Type B pancreatic cell (in vitro differentiated cells): ENCODE results near the gene ECD. TPM values are rescaled to one million over a fixed set of nuclear protein-coding genes. Genes with fewer than 3 reads are reported as not detected.
A peak's percentile ranks its signal among the peaks of the same experiment; 100 is the strongest.

Experiments
- DNase-seq: peaks from one replicate; pipeline ENCODE4 v3.0.0; 2021; ENCODE audit warnings: mixed read lengths; ENCODE audit not compliant: unreplicated experiment; ENCODE audit errors: extremely low spot score
- H3K27ac Mint-ChIP-seq: 2 replicates; pipeline ENCODE4 v1.8.0; 2021; ENCODE audit warnings: mild to moderate bottlenecking, mixed read lengths
- H3K27me3 Mint-ChIP-seq: 2 replicates; pipeline ENCODE4 v1.8.0; 2021; ENCODE audit warnings: mixed read lengths
- H3K36me3 Mint-ChIP-seq: 2 replicates; pipeline ENCODE4 v1.8.0; 2021; ENCODE audit warnings: mixed read lengths
- H3K4me1 Mint-ChIP-seq: one replicate; pipeline ENCODE4 v1.8.0; 2021; ENCODE audit warnings: mixed read lengths; ENCODE audit not compliant: unreplicated experiment
- H3K4me3 Mint-ChIP-seq: 2 replicates; pipeline ENCODE4 v1.8.0; 2021; ENCODE audit warnings: mild to moderate bottlenecking, mixed read lengths
- H3K9me3 Mint-ChIP-seq: 2 replicates; pipeline ENCODE4 v1.8.0; 2021; ENCODE audit warnings: mixed read lengths
- CTCF ChIP-seq: fragments of 200-600 bp; sonication (generic); conservative IDR thresholded peaks from 2 replicates; pipeline ENCODE4 v1.5.0; 2021; ENCODE audit warnings: antibody characterized with exemption, mild to moderate bottlenecking
- long read RNA-seq: library from polyadenylated mRNA; unstranded; transcript quantifications from one replicate; pipeline ENCODE4 v2.0.0, GENCODE V29; 2020
- total RNA-seq: library from RNA; stranded (reverse); gene quantifications from 2 replicates; pipeline ENCODE4 v1.2.1, GENCODE V29; 2021; ENCODE audit warnings: low replicate concordance

The ECD gene
- 26.5 and 27.9 TPM in 2 replicates for total RNA-seq
- long read RNA-seq, transcript ECD-201 (14 exons, 3,069 nt), result major isoform, 109 of 132 reads
- long read RNA-seq, partial matches to known transcripts, result 6 of 132 reads
- long read RNA-seq, other reads (novel, unspliced or antisense), result 17 of 132 reads

GRCh38 chr10:73167783-73168464 lies at the start of gene ECD, which contains the start of gene FAM149B1:
TSS of gene ECD (minus strand) at chr10:73168008. CDS start at chr10:73163937, 4,071 bp downstream.
TSS of gene FAM149B1 (plus strand) at chr10:73168119. CDS start at chr10:73168340, 221 bp downstream.
- peak; percentile 50 for TF ChIP-seq CTCF
- Mint-ChIP-seq H3K27me3 (no peaks in the 10 kb centered on the region), H3K36me3 (peaks cover 14% of the 10 kb centered on the region), H3K27ac (peak within 1 kb of the TSS; percentile 100), H3K4me3 (peak within 1 kb of the TSS; percentile 100), H3K9me3 (no peaks in the 10 kb centered on the region), H3K4me1 (peaks cover 10% of the 10 kb centered on the region)
- peak; percentile 94 for DNase-seq

GRCh38 chr10:73215749-73216148 lies 47.9 kb upstream of the ECD start:
- no peak for TF ChIP-seq CTCF
- Mint-ChIP-seq H3K4me1 (no peaks in the 10 kb centered on the region), H3K27me3 (no peaks in the 10 kb centered on the region), H3K4me3 (no peak overlapping the region), H3K36me3 (peaks cover 28% of the 10 kb centered on the region), H3K9me3 (no peaks in the 10 kb centered on the region), H3K27ac (no peak overlapping the region)
- no peak for DNase-seq

- H3K27ac Mint-ChIP-seq, result no peak overlapping the region
- H3K9me3 Mint-ChIP-seq, result no peaks in the 10 kb centered on the region
- H3K4me3 Mint-ChIP-seq, result no peak overlapping the region
- TF ChIP-seq CTCF, result no peak
- H3K4me1 Mint-ChIP-seq, result no peaks in the 10 kb centered on the region
- DNase-seq, result no peak
- no peaks in the 10 kb centered on the region for H3K27me3 Mint-ChIP-seq
- peaks cover 31% of the 10 kb centered on the region for H3K36me3 Mint-ChIP-seq
These were observed 43.5 kb upstream of the ECD start for GRCh38 chr10:73211106-73211811.

- DNase-seq, result no peak
- Mint-ChIP-seq H3K4me3 (no peak overlapping the region), H3K27ac (no peak overlapping the region), H3K9me3 (peaks cover 5% of the 10 kb centered on the region), H3K4me1 (no peaks in the 10 kb centered on the region), H3K36me3 (peaks cover 33% of the 10 kb centered on the region), H3K27me3 (no peaks in the 10 kb centered on the region)
- TF ChIP-seq CTCF, result no peak
These were observed 42.7 kb upstream of the ECD start for GRCh38 chr10:73210395-73211105.

- no peaks in the 10 kb centered on the region for H3K4me1 Mint-ChIP-seq
- no peak overlapping the region for H3K4me3 Mint-ChIP-seq
- no peaks in the 10 kb centered on the region for H3K27me3 Mint-ChIP-seq
- peaks cover 5% of the 10 kb centered on the region for H3K9me3 Mint-ChIP-seq
- no peak for TF ChIP-seq CTCF
- DNase-seq, result no peak
- peaks cover 37% of the 10 kb centered on the region for H3K36me3 Mint-ChIP-seq
- no peak overlapping the region for H3K27ac Mint-ChIP-seq
These were observed 41.9 kb upstream of the ECD start for GRCh38 chr10:73209705-73210104.
